ENCODE results near the gene NMRK2. TPM values are rescaled to one million over a fixed set of nuclear protein-coding genes. Genes with fewer than 3 reads are reported as not detected.
"Not testable (repeated sequence)": the region's sequence is repeated elsewhere in the genome, so short reads cannot be mapped to it uniquely, and the experiment has no call there.

The NMRK2 gene
- total RNA-seq, 1 donor from 2014 or later: 4.0 TPM

GRCh38 chr19:3936506-3937442 lies 3.9 kb downstream of the NMRK2 start:
- peaks cover 2% of the 10 kb centered on the region for H3K27me3 Mint-ChIP-seq (ENCODE audit: unreplicated experiment)
- H3K4me3 Mint-ChIP-seq (ENCODE audit: unreplicated experiment): no peak overlapping the region
- H3K36me3 Mint-ChIP-seq (ENCODE audit: unreplicated experiment): no peaks in the 10 kb centered on the region
- DNase-seq: no peak
- H3K27ac Mint-ChIP-seq (ENCODE audit: unreplicated experiment): no peak overlapping the region
- H3K9me3 Mint-ChIP-seq (ENCODE audit: unreplicated experiment): peaks cover 4% of the 10 kb centered on the region
- TF ChIP-seq, protein P1, sequence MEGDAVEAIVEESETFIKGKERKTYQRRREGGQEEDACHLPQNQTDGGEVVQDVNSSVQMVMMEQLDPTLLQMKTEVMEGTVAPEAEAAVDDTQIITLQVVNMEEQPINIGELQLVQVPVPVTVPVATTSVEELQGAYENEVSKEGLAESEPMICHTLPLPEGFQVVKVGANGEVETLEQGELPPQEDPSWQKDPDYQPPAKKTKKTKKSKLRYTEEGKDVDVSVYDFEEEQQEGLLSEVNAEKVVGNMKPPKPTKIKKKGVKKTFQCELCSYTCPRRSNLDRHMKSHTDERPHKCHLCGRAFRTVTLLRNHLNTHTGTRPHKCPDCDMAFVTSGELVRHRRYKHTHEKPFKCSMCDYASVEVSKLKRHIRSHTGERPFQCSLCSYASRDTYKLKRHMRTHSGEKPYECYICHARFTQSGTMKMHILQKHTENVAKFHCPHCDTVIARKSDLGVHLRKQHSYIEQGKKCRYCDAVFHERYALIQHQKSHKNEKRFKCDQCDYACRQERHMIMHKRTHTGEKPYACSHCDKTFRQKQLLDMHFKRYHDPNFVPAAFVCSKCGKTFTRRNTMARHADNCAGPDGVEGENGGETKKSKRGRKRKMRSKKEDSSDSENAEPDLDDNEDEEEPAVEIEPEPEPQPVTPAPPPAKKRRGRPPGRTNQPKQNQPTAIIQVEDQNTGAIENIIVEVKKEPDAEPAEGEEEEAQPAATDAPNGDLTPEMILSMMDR (IDR thresholded peaks at IDR 0.05; ENCODE audit: partially characterized antibody, unreplicated experiment): no peak
- H3K4me1 Mint-ChIP-seq (ENCODE audit: low read depth, unreplicated experiment): no peaks in the 10 kb centered on the region

- not testable (repeated sequence) for H3K27ac Mint-ChIP-seq (ENCODE audit: unreplicated experiment); H3K9me3 Mint-ChIP-seq (ENCODE audit: unreplicated experiment); H3K27me3 Mint-ChIP-seq (ENCODE audit: unreplicated experiment); H3K36me3 Mint-ChIP-seq (ENCODE audit: unreplicated experiment); H3K4me3 Mint-ChIP-seq (ENCODE audit: unreplicated experiment); DNase-seq; H3K4me1 Mint-ChIP-seq (ENCODE audit: low read depth, unreplicated experiment)
Observed at GRCh38 chr19:3938300-3938950, 5.6 kb downstream of the NMRK2 start.

DNA sequence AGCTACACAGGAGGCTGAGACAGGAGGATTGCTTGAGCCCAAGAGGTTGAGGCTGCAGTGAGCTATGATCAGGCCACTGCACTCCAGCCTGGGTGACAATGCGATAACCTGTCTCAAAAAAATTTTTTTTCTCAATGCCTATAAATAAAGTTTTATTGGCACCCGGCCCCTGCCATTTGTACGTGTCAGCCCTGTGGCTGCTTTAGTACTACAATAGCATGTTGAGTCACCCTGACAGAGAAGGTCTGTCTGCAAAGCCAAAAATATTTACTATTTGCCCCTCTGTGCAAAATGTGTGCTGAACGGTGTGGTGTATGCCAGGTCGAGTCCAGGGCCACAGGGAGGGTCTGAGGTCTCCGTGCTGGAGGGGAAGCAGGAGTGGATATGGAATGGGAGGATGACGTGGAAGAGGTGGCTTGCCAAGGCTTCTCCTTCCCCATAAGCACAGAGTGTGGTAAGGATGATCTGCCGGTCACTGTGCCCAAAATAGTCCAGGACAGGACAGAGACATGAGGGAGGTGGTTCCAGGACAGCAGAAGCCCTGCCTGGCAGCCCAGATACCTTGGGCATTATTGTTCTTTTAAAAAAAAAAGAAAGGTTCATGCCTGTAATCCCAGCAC lies 10.0 kb downstream of the NMRK2 start:
- Mint-ChIP-seq H3K27me3 (ENCODE audit: unreplicated experiment) (peaks cover 7% of the 10 kb centered on the region), H3K9me3 (ENCODE audit: unreplicated experiment) (peaks cover 2% of the 10 kb centered on the region), H3K36me3 (ENCODE audit: unreplicated experiment) (no peaks in the 10 kb centered on the region), H3K27ac (ENCODE audit: unreplicated experiment) (no peak overlapping the region), H3K4me1 (ENCODE audit: low read depth, unreplicated experiment) (no peaks in the 10 kb centered on the region), H3K4me3 (ENCODE audit: unreplicated experiment) (no peak overlapping the region)
- no peak for DNase-seq
- TF ChIP-seq, protein P1 (IDR thresholded peaks at IDR 0.05; ENCODE audit: partially characterized antibody, unreplicated experiment): no peak

DNA sequence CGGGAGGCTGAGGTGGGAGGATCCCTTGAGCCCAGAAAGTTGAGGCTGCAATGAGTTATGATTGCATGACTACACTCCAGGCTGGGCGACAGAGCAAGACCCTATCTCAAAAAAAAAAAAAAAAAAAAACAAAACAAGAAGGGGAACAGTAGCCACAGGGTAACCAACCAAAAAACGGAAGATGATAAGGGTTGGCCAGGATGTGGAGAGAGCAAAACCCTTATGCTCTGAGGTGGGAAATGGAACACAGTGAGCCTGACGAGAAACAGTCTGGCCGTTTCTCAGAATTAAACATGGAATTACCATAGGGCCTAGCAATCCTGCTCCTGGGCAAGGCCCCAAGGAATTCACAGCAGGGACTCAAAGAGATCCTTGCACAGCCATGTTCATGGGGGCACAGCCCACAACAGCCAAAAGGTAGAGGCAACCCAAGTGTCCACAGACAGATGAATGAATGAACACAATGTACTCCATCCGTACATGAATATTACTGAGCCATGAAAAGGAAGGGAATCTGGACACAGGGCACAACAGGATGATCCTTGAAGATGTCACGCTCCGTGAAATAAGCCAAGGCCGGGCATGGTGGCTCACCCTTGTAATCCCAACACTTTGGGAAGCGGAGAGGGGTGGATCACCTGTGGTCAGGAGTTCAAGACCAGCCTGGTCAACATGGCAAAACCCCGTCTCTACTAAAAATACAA lies 11.3 kb downstream of the NMRK2 start:
- Mint-ChIP-seq H3K9me3 (ENCODE audit: unreplicated experiment) (peaks cover 2% of the 10 kb centered on the region), H3K4me3 (ENCODE audit: unreplicated experiment) (no peak overlapping the region), H3K27me3 (ENCODE audit: unreplicated experiment) (peaks cover 12% of the 10 kb centered on the region), H3K4me1 (ENCODE audit: low read depth, unreplicated experiment) (no peaks in the 10 kb centered on the region), H3K27ac (ENCODE audit: unreplicated experiment) (no peak overlapping the region), H3K36me3 (ENCODE audit: unreplicated experiment) (no peaks in the 10 kb centered on the region)
- TF ChIP-seq, protein P1 (IDR thresholded peaks at IDR 0.05; ENCODE audit: partially characterized antibody, unreplicated experiment): no peak
- DNase-seq: no peak

DNA sequence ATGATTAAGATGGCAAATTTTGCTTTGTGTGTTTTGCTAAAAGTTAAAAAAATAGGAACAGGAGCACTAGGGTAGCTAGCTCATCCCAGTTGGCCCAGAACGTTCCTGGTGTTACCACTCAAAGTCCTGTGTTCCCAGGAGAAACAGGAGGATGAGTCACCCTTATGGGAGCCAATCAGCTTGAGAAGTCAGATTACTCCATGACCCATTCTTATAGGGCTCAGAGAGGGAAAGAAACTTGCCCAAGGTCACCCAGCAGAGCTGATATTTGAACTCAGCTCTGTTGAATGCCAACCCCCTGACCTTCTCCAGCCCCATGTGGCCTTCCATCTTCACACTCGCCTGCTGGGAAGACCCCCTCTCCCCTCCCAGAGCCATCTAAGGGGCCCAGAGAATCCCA lies 13.0 kb downstream of the NMRK2 start:
- Mint-ChIP-seq H3K4me1 (ENCODE audit: low read depth, unreplicated experiment) (no peaks in the 10 kb centered on the region), H3K27ac (ENCODE audit: unreplicated experiment) (no peak overlapping the region), H3K36me3 (ENCODE audit: unreplicated experiment) (no peaks in the 10 kb centered on the region), H3K9me3 (ENCODE audit: unreplicated experiment) (peaks cover 2% of the 10 kb centered on the region), H3K4me3 (ENCODE audit: unreplicated experiment) (no peak overlapping the region), H3K27me3 (ENCODE audit: unreplicated experiment) (peaks cover 12% of the 10 kb centered on the region)
- no peak for DNase-seq
- TF ChIP-seq, protein P1 (IDR thresholded peaks at IDR 0.05; ENCODE audit: partially characterized antibody, unreplicated experiment): no peak

GRCh38 chr19:3947316-3947933 lies 14.6 kb downstream of the NMRK2 start:
- not testable (repeated sequence) for H3K9me3 Mint-ChIP-seq (ENCODE audit: unreplicated experiment); H3K27ac Mint-ChIP-seq (ENCODE audit: unreplicated experiment); H3K4me3 Mint-ChIP-seq (ENCODE audit: unreplicated experiment); H3K36me3 Mint-ChIP-seq (ENCODE audit: unreplicated experiment); DNase-seq; H3K4me1 Mint-ChIP-seq (ENCODE audit: low read depth, unreplicated experiment)
- peaks cover 15% of the 10 kb centered on the region for H3K27me3 Mint-ChIP-seq (ENCODE audit: unreplicated experiment)
